ENCODE data around the gene DOCK4.
A peak's percentile ranks its signal among the peaks of the same experiment; 100 is the strongest.

Gene DOCK4

DNA sequence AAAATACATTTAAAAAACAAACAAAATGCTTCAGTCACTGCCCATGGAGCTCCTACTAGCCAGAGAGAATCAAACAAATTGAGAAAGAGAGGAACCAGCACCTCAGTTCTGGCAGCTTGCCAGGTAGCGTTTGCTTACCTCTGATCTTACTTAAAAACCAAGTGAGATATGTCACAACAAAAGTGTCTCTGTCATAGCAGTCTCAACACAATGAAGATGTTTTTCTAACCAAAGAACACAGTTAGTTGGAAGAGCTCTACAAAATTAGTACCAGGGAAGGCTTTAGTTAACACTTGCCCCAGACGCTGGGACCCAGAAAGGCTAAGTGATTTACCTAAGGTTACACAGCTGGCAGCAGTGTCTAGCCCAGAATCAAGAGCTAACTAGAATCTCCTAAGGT is 3.4 kb downstream of the DOCK4 start:
- H2BK120ac ChIP-seq (ENCODE audit: insufficient read depth, low read length, poor library complexity), result no peak overlapping the region
- H3K79me2 ChIP-seq (ENCODE audit: control insufficient read depth, insufficient read depth, low read length, poor library complexity), result peaks cover 13% of the 10 kb centered on the region
- no peaks in the 10 kb centered on the region for H3K9me3 ChIP-seq (ENCODE audit: insufficient read depth, low read depth, low read length)
- H2AFZ ChIP-seq (ENCODE audit: insufficient read depth, low read length, poor library complexity), result no peak overlapping the region
- no peak overlapping the region for H3K14ac ChIP-seq (ENCODE audit: low read length)
- no peak overlapping the region for H3K23ac ChIP-seq (ENCODE audit: low read length)
- H3K4ac ChIP-seq (ENCODE audit: low read depth, low read length), result no peak overlapping the region
- H3K4me1 ChIP-seq (ENCODE audit: control insufficient read depth in 1 of 2, insufficient read depth in 2 of 2, low read length in 2 of 2), result peaks cover 3 to 6% of the 10 kb centered on the region in 2 experiments
- H2BK12ac ChIP-seq (ENCODE audit: low read length), result no peak overlapping the region
- H3K79me1 ChIP-seq (ENCODE audit: low read length), result peaks cover 13% of the 10 kb centered on the region
- no peak overlapping the region for H3K27ac ChIP-seq (ENCODE audit: low read depth, low read length)
- H2BK5ac ChIP-seq (ENCODE audit: low read depth, low read length, poor library complexity), result no peak overlapping the region
- no peaks in the 10 kb centered on the region for H3K27me3 ChIP-seq (ENCODE audit: insufficient read depth, low read length)
- no peak overlapping the region for H3K18ac ChIP-seq (ENCODE audit: low read length)
- no peak overlapping the region for H4K12ac ChIP-seq (ENCODE audit: low read depth, low read length)
- H3K9ac ChIP-seq (ENCODE audit: low read length), result no peak overlapping the region
- H3K4me3 ChIP-seq (ENCODE audit: low read depth, low read length), result no peak overlapping the region
- H4K8ac ChIP-seq (ENCODE audit: low read depth, low read length), result no peak overlapping the region
- no peaks in the 10 kb centered on the region for H3K36me3 ChIP-seq (ENCODE audit: control insufficient read depth in 1 of 2, insufficient read depth in 2 of 2, low read length in 2 of 2)
- no peak overlapping the region for H3K4me2 ChIP-seq (ENCODE audit: low read length)
- no peak overlapping the region for H2AK5ac ChIP-seq (ENCODE audit: low read length)
- no peak overlapping the region for H4K91ac ChIP-seq (ENCODE audit: low read depth, low read length)
- WGBS (ENCODE audit: extremely low coverage, insufficient coverage, insufficient read length), result no CpG with 5 or more reads among the region's 2 CpGs
- DNase-seq, result peak; percentile 6 to 40

DNA sequence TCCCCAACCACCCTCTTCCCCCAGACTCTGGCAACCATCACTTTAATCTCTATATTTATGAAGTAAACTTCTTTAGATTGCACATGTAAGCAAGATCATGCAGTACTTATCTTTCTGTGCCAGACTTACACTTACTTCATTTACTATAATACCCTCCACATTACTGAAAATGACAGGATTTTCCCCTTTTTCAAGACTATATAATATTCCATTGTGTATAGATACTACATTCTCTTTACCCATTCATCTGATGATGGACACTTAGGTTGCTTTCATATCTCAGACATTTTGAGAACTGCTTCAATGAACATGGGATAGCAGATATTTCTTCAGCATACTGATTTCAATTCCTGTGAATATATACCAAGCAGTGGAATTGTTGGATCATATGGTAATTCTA is 4.4 kb downstream of the DOCK4 start:
- no peak overlapping the region for H3K14ac ChIP-seq (ENCODE audit: low read length)
- H3K79me1 ChIP-seq (ENCODE audit: low read length), result peaks cover 11% of the 10 kb centered on the region
- no peaks in the 10 kb centered on the region for H3K9me3 ChIP-seq (ENCODE audit: insufficient read depth, low read depth, low read length)
- no peak overlapping the region for H3K23ac ChIP-seq (ENCODE audit: low read length)
- H2BK12ac ChIP-seq (ENCODE audit: low read length), result no peak overlapping the region
- DNase-seq, result no peak
- H3K4me2 ChIP-seq (ENCODE audit: low read length), result no peak overlapping the region
- no peak overlapping the region for H2AFZ ChIP-seq (ENCODE audit: insufficient read depth, low read length, poor library complexity)
- no peak overlapping the region for H2AK5ac ChIP-seq (ENCODE audit: low read length)
- H3K4me1 ChIP-seq (ENCODE audit: control insufficient read depth in 1 of 2, insufficient read depth in 2 of 2, low read length in 2 of 2), result peaks cover 3 to 6% of the 10 kb centered on the region in 2 experiments
- H2BK120ac ChIP-seq (ENCODE audit: insufficient read depth, low read length, poor library complexity), result no peak overlapping the region
- no peak overlapping the region for H3K4me3 ChIP-seq (ENCODE audit: low read depth, low read length)
- no peaks in the 10 kb centered on the region for H3K27me3 ChIP-seq (ENCODE audit: insufficient read depth, low read length)
- H3K27ac ChIP-seq (ENCODE audit: low read depth, low read length), result no peak overlapping the region
- peaks cover 11% of the 10 kb centered on the region for H3K79me2 ChIP-seq (ENCODE audit: control insufficient read depth, insufficient read depth, low read length, poor library complexity)
- H3K4ac ChIP-seq (ENCODE audit: low read depth, low read length), result no peak overlapping the region
- H3K9ac ChIP-seq (ENCODE audit: low read length), result no peak overlapping the region
- no peak overlapping the region for H4K91ac ChIP-seq (ENCODE audit: low read depth, low read length)
- no peak overlapping the region for H4K12ac ChIP-seq (ENCODE audit: low read depth, low read length)
- no peak overlapping the region for H3K18ac ChIP-seq (ENCODE audit: low read length)
- no peak overlapping the region for H2BK5ac ChIP-seq (ENCODE audit: low read depth, low read length, poor library complexity)
- no peaks in the 10 kb centered on the region for H3K36me3 ChIP-seq (ENCODE audit: control insufficient read depth in 1 of 2, insufficient read depth in 2 of 2, low read length in 2 of 2)
- H4K8ac ChIP-seq (ENCODE audit: low read depth, low read length), result no peak overlapping the region

DNA sequence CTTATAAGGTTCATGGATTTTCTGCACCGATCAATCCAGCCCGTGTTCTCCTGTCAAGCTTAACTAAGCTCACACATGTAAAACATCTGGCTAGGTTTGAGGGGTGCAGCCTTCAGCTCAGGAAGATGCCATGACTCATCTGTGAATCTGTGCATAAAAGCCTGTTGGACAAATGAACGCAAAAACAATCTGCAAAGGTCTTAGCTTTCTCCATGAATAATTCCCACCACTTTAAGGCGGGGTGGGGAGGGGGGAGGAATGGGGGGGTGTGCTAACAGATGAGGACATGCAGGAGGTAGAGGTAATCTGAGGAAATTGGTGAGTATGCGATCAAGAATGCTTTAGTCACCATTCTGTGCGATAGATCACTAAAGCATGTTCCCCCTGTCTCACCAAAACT is 4.8 kb downstream of the DOCK4 start:
- H3K36me3 ChIP-seq (ENCODE audit: control insufficient read depth in 1 of 2, insufficient read depth in 2 of 2, low read length in 2 of 2), result no peaks in the 10 kb centered on the region
- H4K12ac ChIP-seq (ENCODE audit: low read depth, low read length), result no peak overlapping the region
- H3K14ac ChIP-seq (ENCODE audit: low read length), result no peak overlapping the region
- no peak overlapping the region for H3K9ac ChIP-seq (ENCODE audit: low read length)
- H3K27ac ChIP-seq (ENCODE audit: low read depth, low read length), result no peak overlapping the region
- DNase-seq, result no peak
- no peak overlapping the region for H2AFZ ChIP-seq (ENCODE audit: insufficient read depth, low read length, poor library complexity)
- no peaks in the 10 kb centered on the region for H3K9me3 ChIP-seq (ENCODE audit: insufficient read depth, low read depth, low read length)
- H3K4me2 ChIP-seq (ENCODE audit: low read length), result no peak overlapping the region
- H2AK5ac ChIP-seq (ENCODE audit: low read length), result no peak overlapping the region
- no peak overlapping the region for H3K4me3 ChIP-seq (ENCODE audit: low read depth, low read length)
- no CpG with 5 or more reads among the region's 6 CpGs for WGBS (ENCODE audit: extremely low coverage, insufficient coverage, insufficient read length)
- no peak overlapping the region for H2BK12ac ChIP-seq (ENCODE audit: low read length)
- H3K23ac ChIP-seq (ENCODE audit: low read length), result no peak overlapping the region
- H3K4ac ChIP-seq (ENCODE audit: low read depth, low read length), result no peak overlapping the region
- peaks cover 8% of the 10 kb centered on the region for H3K79me1 ChIP-seq (ENCODE audit: low read length)
- no peak overlapping the region for H2BK5ac ChIP-seq (ENCODE audit: low read depth, low read length, poor library complexity)
- no peaks in the 10 kb centered on the region for H3K27me3 ChIP-seq (ENCODE audit: insufficient read depth, low read length)
- peaks cover 9% of the 10 kb centered on the region for H3K79me2 ChIP-seq (ENCODE audit: control insufficient read depth, insufficient read depth, low read length, poor library complexity)
- H4K91ac ChIP-seq (ENCODE audit: low read depth, low read length), result no peak overlapping the region
- no peak overlapping the region for H4K8ac ChIP-seq (ENCODE audit: low read depth, low read length)
- H2BK120ac ChIP-seq (ENCODE audit: insufficient read depth, low read length, poor library complexity), result no peak overlapping the region
- no peak overlapping the region for H3K18ac ChIP-seq (ENCODE audit: low read length)
- H3K4me1 ChIP-seq (ENCODE audit: control insufficient read depth in 1 of 2, insufficient read depth in 2 of 2, low read length in 2 of 2), result peaks cover 3 to 6% of the 10 kb centered on the region in 2 experiments

DNA sequence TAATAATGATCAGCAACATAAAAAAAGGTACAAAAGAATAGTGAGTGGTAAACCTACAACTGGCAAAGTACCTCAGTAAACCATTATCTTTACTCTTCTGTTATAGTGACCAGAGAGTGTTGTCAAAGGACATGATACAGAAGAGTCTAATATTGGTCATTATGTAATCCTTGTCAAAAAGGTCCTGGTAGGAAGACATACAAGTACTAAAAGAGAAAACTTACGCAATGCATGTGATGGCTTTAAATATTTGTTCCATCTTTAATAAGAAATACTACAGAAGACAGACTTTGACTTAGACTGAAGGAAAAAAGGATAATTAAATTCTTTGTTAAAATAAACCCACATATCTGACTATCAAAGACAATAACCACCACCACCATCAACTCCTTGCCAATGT is 6.5 kb downstream of the DOCK4 start:
- no peak overlapping the region for H3K4ac ChIP-seq (ENCODE audit: low read depth, low read length)
- no peak overlapping the region for H3K23ac ChIP-seq (ENCODE audit: low read length)
- H2BK12ac ChIP-seq (ENCODE audit: low read length), result no peak overlapping the region
- no CpG with 5 or more reads among the region's 1 CpG for WGBS (ENCODE audit: extremely low coverage, insufficient coverage, insufficient read length)
- no peak overlapping the region for H3K27ac ChIP-seq (ENCODE audit: low read depth, low read length)
- H3K9ac ChIP-seq (ENCODE audit: low read length), result no peak overlapping the region
- H4K91ac ChIP-seq (ENCODE audit: low read depth, low read length), result no peak overlapping the region
- H3K27me3 ChIP-seq (ENCODE audit: insufficient read depth, low read length), result no peaks in the 10 kb centered on the region
- no peak overlapping the region for H4K8ac ChIP-seq (ENCODE audit: low read depth, low read length)
- peaks cover 3 to 6% of the 10 kb centered on the region in 2 experiments for H3K4me1 ChIP-seq (ENCODE audit: control insufficient read depth in 1 of 2, insufficient read depth in 2 of 2, low read length in 2 of 2)
- H4K12ac ChIP-seq (ENCODE audit: low read depth, low read length), result no peak overlapping the region
- no peak overlapping the region for H2AK5ac ChIP-seq (ENCODE audit: low read length)
- no peak overlapping the region for H2BK5ac ChIP-seq (ENCODE audit: low read depth, low read length, poor library complexity)
- H3K36me3 ChIP-seq (ENCODE audit: control insufficient read depth in 1 of 2, insufficient read depth in 2 of 2, low read length in 2 of 2), result no peaks in the 10 kb centered on the region
- no peak overlapping the region for H3K4me3 ChIP-seq (ENCODE audit: low read depth, low read length)
- H3K79me1 ChIP-seq (ENCODE audit: low read length), result no peaks in the 10 kb centered on the region
- peaks cover 2% of the 10 kb centered on the region for H3K79me2 ChIP-seq (ENCODE audit: control insufficient read depth, insufficient read depth, low read length, poor library complexity)
- no peak overlapping the region for H2AFZ ChIP-seq (ENCODE audit: insufficient read depth, low read length, poor library complexity)
- no peaks in the 10 kb centered on the region for H3K9me3 ChIP-seq (ENCODE audit: insufficient read depth, low read depth, low read length)
- H3K18ac ChIP-seq (ENCODE audit: low read length), result no peak overlapping the region
- H2BK120ac ChIP-seq (ENCODE audit: insufficient read depth, low read length, poor library complexity), result no peak overlapping the region
- no peak overlapping the region for H3K14ac ChIP-seq (ENCODE audit: low read length)
- no peak for DNase-seq
- no peak overlapping the region for H3K4me2 ChIP-seq (ENCODE audit: low read length)

Measured in trophoblast cell (in vitro differentiated cells and primary cell).